IPS-20b (cell line): ENCODE measurements around the gene DNAL1.
A peak's percentile ranks its signal among the peaks of the same experiment; 100 is the strongest.

Experiments
- H3K27ac ChIP-seq: one replicate; pipeline ENCODE4 v1.5.1; 2013; ENCODE audit warnings: low read length
- H3K27me3 ChIP-seq: 2 replicates; pipeline ENCODE4 v1.6.1; 2013; ENCODE audit warnings: mild to moderate bottlenecking, low read length, inconsistent platforms; ENCODE audit not compliant: insufficient read depth
- H3K36me3 ChIP-seq: 2 replicates; pipeline ENCODE4 v1.6.1; 2013; ENCODE audit warnings: low read depth, mild to moderate bottlenecking, inconsistent platforms, low read length, moderate library complexity; ENCODE audit not compliant: insufficient read depth
- H3K4me1 ChIP-seq: 2 replicates; pipeline ENCODE4 v1.6.1; 2013; ENCODE audit warnings: mild to moderate bottlenecking, control low read depth, inconsistent platforms, low read length, moderate library complexity; ENCODE audit not compliant: insufficient read depth
- H3K4me3 ChIP-seq: 2 replicates; pipeline ENCODE4 v1.5.1; 2013; ENCODE audit warnings: mild to moderate bottlenecking, low read length, inconsistent platforms
- H3K9ac ChIP-seq: 2 replicates; pipeline ENCODE4 v1.6.1; 2013; ENCODE audit warnings: low read depth, mild to moderate bottlenecking, inconsistent platforms, low read length, moderate library complexity
- H3K9me3 ChIP-seq: 2 replicates; pipeline ENCODE4 v1.6.1; 2013; ENCODE audit warnings: mild to moderate bottlenecking, low read depth, low read length, inconsistent platforms; ENCODE audit not compliant: insufficient read depth

Gene DNAL1

DNA sequence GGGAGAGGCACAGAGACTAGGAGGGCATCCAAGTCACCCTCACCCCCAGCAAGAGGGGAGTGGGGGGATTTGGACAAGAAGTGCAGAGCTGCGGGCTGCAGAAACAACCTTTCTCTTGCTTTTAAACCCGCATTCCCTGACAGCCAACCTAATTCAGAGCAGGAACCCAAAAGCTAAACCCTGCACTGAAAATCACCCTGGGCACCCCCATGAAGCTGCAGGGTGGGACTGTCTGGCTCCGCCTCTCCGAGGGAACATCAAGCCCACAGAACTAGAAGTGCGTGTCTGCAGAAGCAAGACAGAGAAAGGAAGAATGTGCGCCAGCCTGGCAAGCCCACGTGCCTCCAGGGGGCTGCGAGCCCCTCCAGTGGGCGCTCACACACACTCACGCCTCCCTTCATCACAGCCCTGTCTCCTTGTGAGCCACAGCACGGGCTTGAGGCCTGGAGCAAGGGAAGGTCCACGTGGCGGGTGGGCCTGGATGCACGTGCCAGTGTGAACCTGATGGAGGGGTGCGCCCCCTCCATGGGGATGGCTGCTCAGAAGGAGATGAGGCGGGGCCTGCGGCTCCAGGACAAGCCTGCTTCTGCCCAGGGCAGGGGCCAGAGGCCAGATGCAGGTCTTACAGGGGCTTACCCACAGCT lies 97.2 kb downstream of the DNAL1 start:
- Histone ChIP-seq H3K27me3 (no peaks in the 10 kb centered on the region), H3K27ac (no peak overlapping the region), H3K4me1 (peaks cover 34% of the 10 kb centered on the region), H3K9ac (peak overlapping the region; percentile 68; the same call in 1 of the 2 replicates), H3K9me3 (no peaks in the 10 kb centered on the region), H3K36me3 (0 out of 2 replicates have a peak, but pooled peaks cover 2% of the 10 kb centered on the region), H3K4me3 (peak overlapping the region; percentile 36; the same call in 1 of the 2 replicates)

DNA sequence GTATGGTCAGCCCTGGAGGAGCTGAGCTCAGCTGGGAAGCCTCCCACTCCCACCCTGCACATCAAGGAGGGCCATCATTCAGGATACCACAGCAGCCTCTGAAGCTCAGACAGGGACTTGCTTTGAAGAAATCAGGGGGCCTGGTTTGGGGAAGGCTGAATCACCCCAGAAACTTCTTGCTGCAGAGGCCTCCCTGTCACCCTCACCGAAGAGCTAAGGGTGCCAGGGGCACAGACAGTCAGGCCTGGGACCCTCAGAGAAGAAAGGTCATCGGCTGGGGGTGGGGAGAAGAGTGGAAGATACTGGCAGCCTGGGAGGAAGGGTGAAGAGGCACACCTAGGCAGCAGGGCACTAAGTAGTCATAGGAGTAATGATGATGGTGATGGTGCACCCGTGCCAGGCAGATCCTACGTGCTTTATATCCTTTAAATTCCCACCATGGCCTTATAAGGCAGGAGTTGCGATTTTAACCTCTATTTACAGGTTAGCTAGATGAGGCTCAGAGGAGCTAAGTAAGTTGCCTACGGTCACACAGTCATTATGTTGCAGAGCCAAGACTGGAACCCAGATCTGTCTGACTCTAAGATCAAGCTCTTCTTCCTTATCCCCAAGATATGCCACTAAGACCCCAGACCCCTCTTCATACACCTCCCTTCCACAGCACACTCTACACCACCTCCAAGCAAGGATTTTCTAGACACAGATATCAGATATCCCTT lies 97.9 kb downstream of the DNAL1 start:
- Histone ChIP-seq H3K27me3 (no peaks in the 10 kb centered on the region), H3K9me3 (no peaks in the 10 kb centered on the region), H3K4me1 (peaks cover 38% of the 10 kb centered on the region), H3K4me3 (no peak overlapping the region), H3K9ac (peak overlapping the region; percentile 68; the same call in 1 of the 2 replicates), H3K27ac (no peak overlapping the region), H3K36me3 (no peaks in the 10 kb centered on the region)

DNA sequence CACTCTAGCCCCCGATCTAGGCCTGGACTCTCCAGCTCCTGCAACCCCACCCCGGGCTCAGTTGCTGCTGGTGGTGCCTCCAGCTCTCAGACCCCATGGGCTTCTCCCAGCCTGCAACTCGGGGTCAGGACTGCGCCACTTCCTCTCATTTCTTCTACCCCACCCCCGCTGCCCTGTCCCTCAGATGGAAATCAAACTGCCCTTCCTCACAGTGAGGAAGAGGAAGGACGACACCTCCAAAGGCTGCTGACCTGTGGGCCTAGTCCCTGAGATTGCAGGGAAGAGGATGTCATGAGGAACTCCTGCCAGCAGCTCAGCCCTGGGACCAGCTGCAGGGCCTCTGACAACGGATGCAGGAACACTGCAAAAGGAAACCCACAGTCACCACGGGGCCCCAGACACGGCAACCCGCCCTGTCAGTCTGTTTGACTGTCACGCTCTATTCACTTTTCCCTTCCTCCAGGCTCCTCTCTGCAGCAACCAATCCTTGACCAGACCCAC lies 98.7 kb downstream of the DNAL1 start:
- H3K27me3 ChIP-seq = no peaks in the 10 kb centered on the region
- no peaks in the 10 kb centered on the region for H3K9me3 ChIP-seq
- no peaks in the 10 kb centered on the region for H3K36me3 ChIP-seq
- H3K4me3 ChIP-seq = no peak overlapping the region
- H3K27ac ChIP-seq = no peak overlapping the region
- no peak overlapping the region for H3K9ac ChIP-seq
- H3K4me1 ChIP-seq = peaks cover 38% of the 10 kb centered on the region

DNA sequence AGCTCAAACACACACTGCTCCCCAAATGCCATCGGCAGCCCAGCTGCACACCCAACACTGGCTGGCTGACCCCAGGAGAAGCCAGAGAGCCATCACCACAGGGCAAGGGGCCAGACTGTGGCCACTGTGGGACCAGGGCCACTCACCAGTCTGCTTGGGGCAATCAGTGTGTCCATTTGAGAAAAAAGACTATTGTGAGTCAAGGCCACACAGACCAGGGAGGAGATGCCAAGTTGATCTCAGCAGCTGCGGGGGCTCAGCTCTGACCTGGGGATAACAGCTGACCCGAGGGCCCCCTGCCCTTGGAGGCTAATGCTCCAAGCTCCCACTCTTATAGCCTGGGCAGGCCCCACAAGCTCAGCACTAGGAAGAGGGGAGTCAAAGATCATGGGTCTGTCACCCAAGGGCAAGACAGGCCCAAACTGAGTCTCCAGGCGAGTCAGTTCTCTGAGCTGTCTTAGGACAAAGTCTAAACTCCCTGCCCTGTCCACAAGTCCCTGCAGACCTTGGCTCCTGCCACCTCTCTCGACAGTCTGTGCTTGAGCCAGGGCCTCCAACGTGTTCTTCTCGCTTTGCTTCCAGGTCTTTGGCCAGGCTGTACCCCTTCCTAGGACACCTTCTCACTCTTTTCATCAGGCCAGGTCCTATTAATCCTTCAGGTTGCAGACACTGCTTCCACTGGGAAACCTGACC lies 99.5 kb downstream of the DNAL1 start:
- Histone ChIP-seq H3K36me3 (no peaks in the 10 kb centered on the region), H3K9me3 (no peaks in the 10 kb centered on the region), H3K9ac (no peak overlapping the region), H3K4me1 (peaks cover 38% of the 10 kb centered on the region), H3K27ac (no peak overlapping the region), H3K4me3 (no peak overlapping the region), H3K27me3 (no peaks in the 10 kb centered on the region)

DNA sequence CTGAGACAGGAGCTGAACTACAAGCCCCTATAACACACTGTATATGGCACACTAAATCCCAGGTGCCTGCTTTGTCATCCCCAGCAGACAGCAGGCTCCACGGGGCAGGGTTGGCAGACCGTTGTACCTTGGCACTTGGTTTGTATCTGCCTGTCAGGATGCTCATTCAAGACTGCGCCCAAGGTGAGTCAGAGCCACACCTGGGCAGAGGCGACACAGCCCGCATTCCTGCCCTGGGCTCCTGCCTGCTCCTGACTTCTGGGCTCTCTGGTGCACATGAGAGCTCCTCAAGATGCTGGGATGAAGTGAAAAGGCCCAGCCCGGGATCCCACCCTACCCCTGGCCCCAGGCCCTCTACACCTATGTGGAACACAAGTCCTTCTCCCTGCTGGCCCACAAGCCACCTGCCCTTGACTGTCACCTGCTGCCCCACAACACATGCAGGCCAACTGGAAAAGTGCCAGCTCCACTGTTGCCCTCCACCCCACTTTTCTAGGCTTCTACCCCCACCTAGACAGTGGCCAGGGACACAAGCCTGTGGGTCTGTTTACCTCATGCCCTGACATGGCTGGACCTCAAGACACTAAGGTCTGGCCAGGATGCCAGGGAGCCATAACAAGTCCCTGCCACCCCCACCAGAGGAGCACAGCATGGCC lies 100.2 kb downstream of the DNAL1 start:
- H3K4me3 ChIP-seq = no peak overlapping the region
- no peaks in the 10 kb centered on the region for H3K36me3 ChIP-seq
- no peaks in the 10 kb centered on the region for H3K9me3 ChIP-seq
- H3K27ac ChIP-seq = no peak overlapping the region
- H3K9ac ChIP-seq = no peak overlapping the region
- no peaks in the 10 kb centered on the region for H3K27me3 ChIP-seq
- peaks cover 38% of the 10 kb centered on the region for H3K4me1 ChIP-seq

DNA sequence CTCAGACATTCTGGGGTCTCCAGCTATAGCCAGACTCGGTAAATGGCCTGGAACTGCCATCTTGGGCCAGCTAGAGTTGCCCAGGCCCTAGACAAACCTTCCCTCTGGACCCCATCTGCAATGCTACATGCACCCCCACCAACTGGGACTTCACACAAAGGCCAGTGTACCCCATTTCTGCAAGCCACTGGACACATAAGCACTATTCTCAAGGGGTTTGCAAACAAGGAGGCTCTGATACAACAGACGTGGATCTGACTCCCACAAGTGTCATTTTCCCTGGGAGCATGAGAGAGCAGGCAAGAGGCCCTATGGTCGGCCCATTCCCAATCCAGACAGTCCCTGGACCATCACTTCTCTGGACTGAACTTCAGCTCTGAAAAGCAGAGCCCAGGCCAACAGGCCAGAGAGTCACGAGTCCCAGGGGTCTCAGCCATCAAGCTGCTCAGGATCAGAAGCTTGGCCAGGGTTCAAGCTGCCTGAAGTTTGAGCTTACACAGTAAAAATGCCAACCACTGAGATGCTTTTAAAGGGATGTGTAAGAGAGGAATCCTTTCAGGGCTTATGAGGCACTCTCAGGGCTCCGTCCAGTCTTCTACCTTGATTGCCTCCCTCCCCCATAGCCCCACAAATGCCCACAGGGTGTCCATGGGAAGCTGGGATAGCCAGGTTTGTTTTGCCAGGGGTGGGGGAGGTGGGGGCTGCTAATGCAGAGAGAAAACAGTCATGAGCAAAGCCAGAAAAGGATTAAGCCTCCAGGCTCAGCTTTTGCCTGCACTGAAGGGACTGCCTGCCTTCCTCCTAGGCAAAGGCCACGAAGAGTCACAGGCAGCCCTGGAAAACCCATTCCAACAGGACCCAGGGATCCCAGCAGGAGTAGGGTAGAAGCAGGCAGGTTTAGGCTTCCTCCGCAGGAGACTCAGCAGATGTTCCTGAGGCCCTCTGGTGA lies 101.1 kb downstream of the DNAL1 start:
- no peaks in the 10 kb centered on the region for H3K27me3 ChIP-seq
- H3K4me3 ChIP-seq = no peak overlapping the region
- H3K9me3 ChIP-seq = no peaks in the 10 kb centered on the region
- H3K36me3 ChIP-seq = no peaks in the 10 kb centered on the region
- peaks cover 34% of the 10 kb centered on the region for H3K4me1 ChIP-seq
- no peak overlapping the region for H3K27ac ChIP-seq
- peak overlapping the region; percentile 52; the same call in 1 of the 2 replicates for H3K9ac ChIP-seq

DNA sequence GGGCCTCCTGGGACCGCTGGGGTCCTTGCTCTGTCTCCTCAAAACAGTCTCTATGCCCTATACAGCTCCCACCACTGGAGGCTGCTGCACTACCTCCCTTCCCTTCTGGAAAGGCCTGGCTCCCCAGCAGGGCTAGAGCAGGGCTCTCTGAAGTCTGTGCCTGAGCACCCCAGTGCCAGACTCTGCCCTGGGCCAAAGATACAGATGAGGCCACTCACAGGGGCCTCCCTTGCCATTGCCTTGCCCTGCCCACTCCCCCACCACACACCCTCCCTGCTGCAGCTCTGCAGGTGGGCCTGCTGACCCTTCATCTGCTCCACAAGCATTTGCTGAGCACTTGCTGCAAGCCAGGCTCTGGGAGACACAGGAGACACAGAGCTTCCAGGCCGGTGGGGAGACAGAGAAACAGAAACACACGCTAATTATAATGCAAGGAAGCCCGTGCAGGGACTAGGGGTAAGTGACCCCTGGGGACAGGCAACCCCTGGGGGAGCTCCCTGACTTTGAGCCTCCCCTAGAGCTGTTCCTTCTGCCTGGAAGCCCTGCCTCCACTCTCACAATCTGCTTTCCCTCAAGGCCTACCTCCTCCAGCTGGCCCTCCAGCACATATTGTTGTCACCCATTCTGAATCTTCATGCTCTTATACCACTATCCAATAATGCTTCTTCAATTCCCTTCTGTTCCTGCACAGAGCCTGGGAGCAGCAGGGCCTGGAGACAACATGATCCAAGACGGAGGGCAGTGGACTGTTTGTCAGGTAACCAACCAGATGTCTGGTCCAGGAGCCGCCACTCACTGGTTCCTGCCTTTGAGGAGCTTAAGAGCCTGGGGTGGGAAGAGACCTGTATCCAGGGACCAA lies 102.0 kb downstream of the DNAL1 start:
- H3K4me3 ChIP-seq = no peak overlapping the region

DNA sequence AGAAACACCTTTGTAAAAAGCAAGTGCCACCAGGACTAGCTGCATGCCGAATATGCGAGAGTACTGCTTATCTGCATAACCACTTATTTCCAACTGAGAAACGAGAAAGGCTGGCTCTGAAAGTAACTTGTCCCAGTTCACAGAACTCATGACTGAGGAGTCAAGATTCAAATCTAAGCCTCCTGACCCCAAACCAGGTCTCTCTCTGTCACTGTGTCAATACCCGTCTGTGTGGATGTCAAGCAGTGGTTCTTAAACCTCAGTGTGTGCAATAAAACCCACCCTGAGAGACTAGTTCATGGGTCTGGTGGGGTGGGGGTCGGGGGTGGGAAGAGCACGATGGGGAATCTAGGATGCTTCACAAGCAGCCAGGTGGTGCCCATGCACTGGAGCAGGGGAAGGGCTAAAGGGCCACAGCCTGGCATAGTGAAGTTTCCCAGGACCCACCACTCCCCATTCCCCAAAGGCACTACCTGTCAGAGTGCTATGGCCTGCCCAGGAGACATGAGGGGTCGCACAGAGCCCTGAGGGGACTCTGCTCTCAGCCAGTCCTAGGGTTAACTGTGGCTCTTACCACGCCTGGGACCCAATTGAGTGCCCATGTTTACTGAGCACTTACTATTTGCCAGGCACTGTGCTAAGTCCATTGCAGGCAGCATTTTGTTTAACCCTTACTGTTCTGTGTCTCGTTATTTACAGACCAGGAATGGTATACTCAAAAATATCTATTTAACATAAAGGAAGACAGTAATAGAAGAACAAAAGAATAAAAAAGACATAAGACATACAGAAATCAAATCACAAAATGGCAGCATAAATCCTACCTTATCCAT lies 102.8 kb downstream of the DNAL1 start:
- Histone ChIP-seq H3K27ac (no peak overlapping the region), H3K4me3 (no peak overlapping the region), H3K27me3 (no peaks in the 10 kb centered on the region), H3K9ac (no peak overlapping the region), H3K36me3 (no peaks in the 10 kb centered on the region), H3K4me1 (peaks cover 21% of the 10 kb centered on the region), H3K9me3 (no peaks in the 10 kb centered on the region)

More for the DNA sequence above, 102.0 kb downstream of the DNAL1 start:
- Histone ChIP-seq H3K9me3 (no peaks in the 10 kb centered on the region), H3K27me3 (no peaks in the 10 kb centered on the region), H3K36me3 (no peaks in the 10 kb centered on the region), H3K9ac (0 out of 2 replicates have a peak overlapping the region, but pooled peaks have one; percentile 52), H3K27ac (no peak overlapping the region), H3K4me1 (peaks cover 29% of the 10 kb centered on the region)

DNA sequence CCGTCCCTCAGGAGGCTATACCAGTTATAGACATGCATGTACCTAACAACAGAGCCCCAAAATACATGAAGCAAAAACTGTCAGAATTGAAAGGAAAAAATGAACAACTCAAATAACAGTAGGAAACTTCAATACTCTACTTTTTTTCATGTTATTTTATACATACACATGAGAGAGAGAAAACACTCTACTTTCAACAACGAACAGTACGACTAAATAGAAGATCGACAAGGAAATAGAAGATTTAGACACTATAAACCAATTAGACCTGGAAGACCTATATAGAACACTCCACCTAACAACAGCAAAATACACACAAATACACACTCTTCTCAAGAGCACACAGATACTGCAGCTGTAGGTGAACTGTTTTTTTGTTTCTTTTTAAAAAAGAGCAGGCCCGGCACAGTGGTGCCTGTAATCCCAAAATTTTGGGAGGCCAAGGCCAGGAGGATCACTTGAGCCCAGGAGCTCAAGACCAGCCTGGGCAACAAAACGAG lies 104.1 kb downstream of the DNAL1 start:
- H3K27me3 ChIP-seq = no peaks in the 10 kb centered on the region
- no peaks in the 10 kb centered on the region for H3K36me3 ChIP-seq
- H3K9ac ChIP-seq = no peak overlapping the region
- no peak overlapping the region for H3K4me3 ChIP-seq
- H3K27ac ChIP-seq = no peak overlapping the region
- no peaks in the 10 kb centered on the region for H3K9me3 ChIP-seq
- peaks cover 25% of the 10 kb centered on the region for H3K4me1 ChIP-seq
